ENCODE data around the gene WDR26. TPM values are rescaled to one million over a fixed set of nuclear protein-coding genes. Genes with fewer than 3 reads are reported as not detected.

WDR26 gene
- total RNA-seq, 2 experiments from 2014 or later, result 173 to 176 TPM

- H3K4me3 Mint-ChIP-seq, result no peak overlapping the region
- H3K27me3 Mint-ChIP-seq, result no peaks in the 10 kb centered on the region
- ATAC-seq (ENCODE audit: poor library complexity), result no peak
- no peaks in the 10 kb centered on the region for H3K9me3 Mint-ChIP-seq
- no peaks in the 10 kb centered on the region for H3K9me3 ChIP-seq (ENCODE audit: control insufficient read depth in 1 of 2, insufficient read depth in 1 of 2, low read length in 2 of 2)
- peaks cover 96% of the 10 kb centered on the region for H3K36me3 Mint-ChIP-seq (ENCODE audit: low read depth)
- intact Hi-C loops (cut with DNase I, micrococcal nuclease), result loop anchor here in 1 of 2 experiments (10.0 kb wide), 1 partner anchor 55 kb away; no protein-coding TSS in a partner anchor
- no peak overlapping the region for H3K4me3 ChIP-seq (ENCODE audit: low read length)
- peaks cover 89% of the 10 kb centered on the region for H3K36me3 ChIP-seq (ENCODE audit: insufficient read depth, low read length)
- TF ChIP-seq, protein P1, sequence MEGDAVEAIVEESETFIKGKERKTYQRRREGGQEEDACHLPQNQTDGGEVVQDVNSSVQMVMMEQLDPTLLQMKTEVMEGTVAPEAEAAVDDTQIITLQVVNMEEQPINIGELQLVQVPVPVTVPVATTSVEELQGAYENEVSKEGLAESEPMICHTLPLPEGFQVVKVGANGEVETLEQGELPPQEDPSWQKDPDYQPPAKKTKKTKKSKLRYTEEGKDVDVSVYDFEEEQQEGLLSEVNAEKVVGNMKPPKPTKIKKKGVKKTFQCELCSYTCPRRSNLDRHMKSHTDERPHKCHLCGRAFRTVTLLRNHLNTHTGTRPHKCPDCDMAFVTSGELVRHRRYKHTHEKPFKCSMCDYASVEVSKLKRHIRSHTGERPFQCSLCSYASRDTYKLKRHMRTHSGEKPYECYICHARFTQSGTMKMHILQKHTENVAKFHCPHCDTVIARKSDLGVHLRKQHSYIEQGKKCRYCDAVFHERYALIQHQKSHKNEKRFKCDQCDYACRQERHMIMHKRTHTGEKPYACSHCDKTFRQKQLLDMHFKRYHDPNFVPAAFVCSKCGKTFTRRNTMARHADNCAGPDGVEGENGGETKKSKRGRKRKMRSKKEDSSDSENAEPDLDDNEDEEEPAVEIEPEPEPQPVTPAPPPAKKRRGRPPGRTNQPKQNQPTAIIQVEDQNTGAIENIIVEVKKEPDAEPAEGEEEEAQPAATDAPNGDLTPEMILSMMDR (IDR thresholded peaks at IDR 0.05), result no peak
- no peaks in the 10 kb centered on the region for H3K27me3 ChIP-seq (ENCODE audit: control insufficient read depth in 1 of 2, insufficient read depth in 2 of 2, low read length in 2 of 2)
- DNase-seq, result no peak
- H3K4me1 ChIP-seq (ENCODE audit: insufficient read depth, low read length), result no peaks in the 10 kb centered on the region
- CTCF ChIA-PET, result interaction anchor here (1.0 kb wide), 1 partner anchor 57 kb away, joined by 3 read pairs; no protein-coding TSS in a partner anchor
- H3K4me1 Mint-ChIP-seq (ENCODE audit: low read depth), result peaks cover 55% of the 10 kb centered on the region
- no peak overlapping the region for H3K27ac ChIP-seq (ENCODE audit: low read depth in 1 of 2, low read length in 2 of 2)
- POLR2A ChIA-PET, result no interaction called here
- no peak overlapping the region for H3K27ac Mint-ChIP-seq
Observed at GRCh38 chr1:224399887-224400286, 34.7 kb downstream of the WDR26 start.

- TF ChIP-seq, protein P1 (IDR thresholded peaks at IDR 0.05), result no peak
- H3K4me3 Mint-ChIP-seq, result no peak overlapping the region
- intact Hi-C loops (cut with DNase I, micrococcal nuclease), result loop anchor here (5.0 kb wide), 2 partner anchors 34 to 64 kb away; no protein-coding TSS in a partner anchor
Observed at GRCh38 chr1:224393294-224393693, 41.3 kb downstream of the WDR26 start.

DNA sequence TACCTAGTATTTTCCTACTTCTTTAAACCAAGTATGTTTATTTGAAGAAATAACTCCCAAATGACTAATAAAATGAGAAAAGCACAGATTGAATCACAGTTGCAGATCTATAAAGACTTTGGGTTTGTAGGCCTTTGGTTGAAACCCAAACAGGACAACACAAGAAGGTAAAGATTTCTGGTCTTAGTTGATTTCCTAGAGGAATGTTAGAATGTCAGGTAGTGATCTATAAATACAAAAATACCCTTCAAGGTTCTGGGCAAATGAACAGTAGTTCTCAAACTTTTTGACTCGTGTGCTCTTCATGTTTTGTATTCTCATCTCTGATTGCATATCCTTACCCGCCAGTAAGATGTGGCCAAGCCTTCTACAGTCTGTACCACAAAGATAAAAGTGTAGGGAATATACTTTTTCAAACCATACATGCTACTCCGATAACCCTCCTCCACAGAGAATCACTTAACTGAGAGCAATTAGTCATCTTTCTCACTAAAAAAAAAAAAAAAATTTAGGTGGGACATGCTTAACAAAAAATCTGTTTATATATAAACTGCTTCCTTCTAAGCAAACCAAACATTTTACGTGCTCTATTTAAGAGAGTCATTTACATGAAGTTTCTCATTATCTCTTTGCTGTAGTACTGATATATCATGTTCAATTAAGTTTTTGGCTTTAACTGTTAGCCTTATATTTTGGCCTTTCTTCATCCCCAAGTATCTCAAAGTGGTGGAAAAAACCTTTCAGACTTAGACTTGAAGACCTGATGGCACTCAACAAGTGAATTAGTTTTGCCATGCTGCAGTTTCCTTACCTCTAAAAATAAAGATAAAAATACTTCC is 42.0 kb downstream of the WDR26 start:
- peaks cover 82% of the 10 kb centered on the region for H3K36me3 ChIP-seq (ENCODE audit: insufficient read depth, low read length)
- peak overlapping the region; percentile 20 for H3K4me3 Mint-ChIP-seq
- CTCF ChIA-PET, result no interaction called here

More at GRCh38 chr1:224393294-224393693, 41.3 kb downstream of the WDR26 start:
- DNase-seq, result no peak
- Histone ChIP-seq H3K27me3 (ENCODE audit: control insufficient read depth in 1 of 2, insufficient read depth in 2 of 2, low read length in 2 of 2) (no peaks in the 10 kb centered on the region), H3K36me3 (ENCODE audit: insufficient read depth, low read length) (peaks cover 83% of the 10 kb centered on the region), H3K4me3 (ENCODE audit: low read length) (no peak overlapping the region), H3K4me1 (ENCODE audit: insufficient read depth, low read length) (no peaks in the 10 kb centered on the region), H3K27ac (ENCODE audit: low read depth in 1 of 2, low read length in 2 of 2) (no peak overlapping the region), H3K9me3 (ENCODE audit: control insufficient read depth in 1 of 2, insufficient read depth in 1 of 2, low read length in 2 of 2) (no peaks in the 10 kb centered on the region)
- no peaks in the 10 kb centered on the region for H3K9me3 Mint-ChIP-seq
- CTCF ChIA-PET, result no interaction called here
- no peak overlapping the region for H3K27ac Mint-ChIP-seq
- peaks cover 92% of the 10 kb centered on the region for H3K36me3 Mint-ChIP-seq (ENCODE audit: low read depth)
- ATAC-seq (ENCODE audit: poor library complexity), result no peak
- POLR2A ChIA-PET, result interaction anchor here (1.4 kb wide), 1 partner anchor 13 kb away, joined by 5 read pairs; no protein-coding TSS in a partner anchor
- peaks cover 43% of the 10 kb centered on the region for H3K4me1 Mint-ChIP-seq (ENCODE audit: low read depth)
- no peaks in the 10 kb centered on the region for H3K27me3 Mint-ChIP-seq

More for the DNA sequence above, 42.0 kb downstream of the WDR26 start:
- H3K27me3 Mint-ChIP-seq, result no peaks in the 10 kb centered on the region
- no peak overlapping the region for H3K4me3 ChIP-seq (ENCODE audit: low read length)
- TF ChIP-seq, protein P1 (IDR thresholded peaks at IDR 0.05), result no peak
- no peaks in the 10 kb centered on the region for H3K9me3 ChIP-seq (ENCODE audit: control insufficient read depth in 1 of 2, insufficient read depth in 1 of 2, low read length in 2 of 2)
- no peaks in the 10 kb centered on the region for H3K27me3 ChIP-seq (ENCODE audit: control insufficient read depth in 1 of 2, insufficient read depth in 2 of 2, low read length in 2 of 2)
- POLR2A ChIA-PET, result interaction anchor here (1.4 kb wide), 1 partner anchor 13 kb away, joined by 5 read pairs; no protein-coding TSS in a partner anchor
- peaks cover 49% of the 10 kb centered on the region for H3K4me1 Mint-ChIP-seq (ENCODE audit: low read depth)
- H3K27ac ChIP-seq (ENCODE audit: low read depth in 1 of 2, low read length in 2 of 2), result no peak overlapping the region
- DNase-seq (no peak), ATAC-seq (ENCODE audit: poor library complexity) (peak; percentile 30)
- peak overlapping the region; percentile 62 for H3K27ac Mint-ChIP-seq
- peaks cover 3% of the 10 kb centered on the region for H3K4me1 ChIP-seq (ENCODE audit: insufficient read depth, low read length)
- H3K9me3 Mint-ChIP-seq, result no peaks in the 10 kb centered on the region
- H3K36me3 Mint-ChIP-seq (ENCODE audit: low read depth), result peaks cover 92% of the 10 kb centered on the region
- intact Hi-C loops (cut with DNase I, micrococcal nuclease), result loop anchor here (5.0 kb wide), 2 partner anchors 35 to 65 kb away; no protein-coding TSS in a partner anchor
